Epithelial cell of esophagus (primary cell): ENCODE data around the gene ZFYVE21.

Experiments
- DNase-seq: peaks from one replicate; pipeline ENCODE4 v3.0.0; 2010; ENCODE audit warnings: low read depth
- H3K4me3 ChIP-seq: 2 replicates; pipeline ENCODE4 v1.5.1; 2011; ENCODE audit warnings: mild to moderate bottlenecking, low read length, control low read depth
- TF ChIP-seq, protein P1 (sequence below): IDR thresholded peaks from 2 replicates; pipeline ENCODE4 v1.5.1; 2011; ENCODE audit warnings: low read depth, mild to moderate bottlenecking, low read length, control low read depth, inconsistent platforms; ENCODE audit not compliant: insufficient read depth; ENCODE audit errors: missing control alignments

Gene ZFYVE21

DNA sequence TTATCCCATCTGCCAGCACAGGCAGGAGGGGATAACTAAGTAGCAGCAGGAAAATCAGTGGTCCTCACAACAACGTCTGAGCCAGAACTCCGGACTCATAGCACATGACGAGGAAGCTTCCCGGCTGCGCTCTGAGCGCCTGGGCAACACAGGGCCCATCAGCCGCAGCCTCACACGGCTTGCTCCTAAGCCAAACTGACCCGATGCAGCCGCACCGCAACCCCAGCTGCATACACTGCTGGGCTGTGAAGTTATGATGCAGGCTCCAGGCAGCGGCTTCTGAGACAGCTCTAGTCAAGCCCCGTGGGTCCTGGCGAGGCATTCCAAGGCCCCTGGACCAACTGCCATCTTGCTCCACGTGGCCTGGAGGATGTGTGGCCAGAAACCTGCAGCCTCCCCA is 28.1 kb downstream of the ZFYVE21 start:
- no peak for DNase-seq
- TF ChIP-seq, protein P1, sequence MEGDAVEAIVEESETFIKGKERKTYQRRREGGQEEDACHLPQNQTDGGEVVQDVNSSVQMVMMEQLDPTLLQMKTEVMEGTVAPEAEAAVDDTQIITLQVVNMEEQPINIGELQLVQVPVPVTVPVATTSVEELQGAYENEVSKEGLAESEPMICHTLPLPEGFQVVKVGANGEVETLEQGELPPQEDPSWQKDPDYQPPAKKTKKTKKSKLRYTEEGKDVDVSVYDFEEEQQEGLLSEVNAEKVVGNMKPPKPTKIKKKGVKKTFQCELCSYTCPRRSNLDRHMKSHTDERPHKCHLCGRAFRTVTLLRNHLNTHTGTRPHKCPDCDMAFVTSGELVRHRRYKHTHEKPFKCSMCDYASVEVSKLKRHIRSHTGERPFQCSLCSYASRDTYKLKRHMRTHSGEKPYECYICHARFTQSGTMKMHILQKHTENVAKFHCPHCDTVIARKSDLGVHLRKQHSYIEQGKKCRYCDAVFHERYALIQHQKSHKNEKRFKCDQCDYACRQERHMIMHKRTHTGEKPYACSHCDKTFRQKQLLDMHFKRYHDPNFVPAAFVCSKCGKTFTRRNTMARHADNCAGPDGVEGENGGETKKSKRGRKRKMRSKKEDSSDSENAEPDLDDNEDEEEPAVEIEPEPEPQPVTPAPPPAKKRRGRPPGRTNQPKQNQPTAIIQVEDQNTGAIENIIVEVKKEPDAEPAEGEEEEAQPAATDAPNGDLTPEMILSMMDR = no peak
- no peak overlapping the region for H3K4me3 ChIP-seq

- no peak for DNase-seq
- TF ChIP-seq, protein P1 = no peak
- no peak overlapping the region for H3K4me3 ChIP-seq
These were observed 29.2 kb downstream of the ZFYVE21 start for GRCh38 chr14:103744621-103745395.

DNA sequence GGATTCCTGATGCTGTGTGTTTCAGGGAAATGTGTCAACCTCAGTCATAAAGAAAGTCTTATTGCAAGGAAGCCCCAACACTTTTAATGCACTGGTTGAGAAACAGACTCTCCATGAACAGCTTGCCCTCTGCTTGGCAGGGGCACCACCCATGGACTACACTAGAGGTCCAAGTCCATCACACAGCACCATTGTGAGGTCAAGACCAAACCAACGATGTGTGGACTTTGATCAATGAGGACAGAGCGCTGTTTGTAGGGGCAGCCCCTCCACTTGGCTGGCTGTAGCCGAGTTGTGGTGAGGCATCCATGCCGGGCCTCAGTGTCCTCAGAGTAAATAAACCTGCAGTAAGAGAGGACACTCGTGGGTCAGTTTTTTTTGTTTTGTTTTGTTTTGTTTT is 29.8 kb downstream of the ZFYVE21 start:
- no peak overlapping the region for H3K4me3 ChIP-seq
- no peak for DNase-seq
- TF ChIP-seq, protein P1 = no peak

- TF ChIP-seq, protein P1 = no peak
- peak; percentile 61 for DNase-seq
- H3K4me3 ChIP-seq = no peak overlapping the region
These were observed 31.1 kb downstream of the ZFYVE21 start for GRCh38 chr14:103746701-103747100.

DNA sequence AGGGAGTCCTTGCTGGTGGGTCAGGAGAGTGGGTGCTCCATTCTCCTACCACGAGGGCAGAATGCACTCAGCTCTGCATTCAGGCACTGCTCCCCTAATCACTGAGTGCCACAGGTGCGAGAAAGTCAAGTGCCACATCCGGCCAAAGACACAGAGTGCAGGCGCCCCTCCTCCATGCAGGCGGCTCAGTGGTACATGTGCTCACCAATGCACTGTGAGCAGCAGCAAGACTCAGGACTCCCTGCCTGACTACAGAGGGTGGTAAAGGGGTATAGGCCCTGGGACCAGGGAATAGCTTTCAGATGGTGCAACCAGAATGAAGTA is 32.9 kb downstream of the ZFYVE21 start:
- TF ChIP-seq, protein P1 = no peak
- no peak overlapping the region for H3K4me3 ChIP-seq
- no peak for DNase-seq

DNA sequence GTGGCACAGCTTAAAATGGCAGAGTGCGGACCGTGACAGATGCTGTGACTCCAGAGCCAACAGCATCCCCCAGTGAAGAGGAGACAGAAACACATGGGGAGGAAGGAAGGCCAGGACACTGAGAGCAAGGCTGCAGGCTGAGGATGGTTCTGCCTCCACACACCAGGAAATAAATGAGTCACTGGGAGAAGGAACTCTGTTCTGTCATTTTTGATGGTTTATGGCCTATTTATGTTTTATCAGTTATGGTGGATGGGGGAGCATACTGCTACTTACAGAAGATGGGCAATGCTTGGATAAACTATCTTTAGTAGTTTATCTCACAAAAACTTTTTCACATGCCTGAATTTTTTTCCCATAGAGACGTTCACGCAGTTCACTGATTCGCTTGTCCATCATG is 33.8 kb downstream of the ZFYVE21 start:
- no peak for DNase-seq
- TF ChIP-seq, protein P1 = no peak
- no peak overlapping the region for H3K4me3 ChIP-seq

- TF ChIP-seq, protein P1 = no peak
- H3K4me3 ChIP-seq = no peak overlapping the region
- no peak for DNase-seq
These were observed 34.2 kb downstream of the ZFYVE21 start for GRCh38 chr14:103749860-103750259.
